HepG2 (cell line): ENCODE measurements around the gene CCL18. TPM values are rescaled to one million over a fixed set of nuclear protein-coding genes. Genes with fewer than 3 reads are reported as not detected.

ENCODE experiments used
- ATAC-seq: fragments of 200-7000 bp; cut with Tn5 transposase; 3 replicates; pipeline ENCODE4 v1.9.1; 2020; ENCODE audit warnings: mild to moderate bottlenecking, moderate library complexity
- BruUV-seq: library from RNA; stranded (reverse); fragments of 400-500 nt; replicated peaks from 2 replicates; lab custom pipeline; 2021; lab: Mats Ljungman, UMichigan
- CTCF ChIA-PET: fragments of 300-600 bp; formaldehyde crosslinking; extraction: SDS; loops from one replicate; lab custom pipeline; 2021; ENCODE audit warnings: low total read pairs, inconsistent platforms, low intra/inter-chr PET ratio; lab: Yijun Ruan, JAX
- POLR2A ChIA-PET: fragments of 350-600 bp; sonication (Branson Sonifier 250); formaldehyde crosslinking; loops from one replicate; lab custom pipeline; 2020; ENCODE audit warnings: antibody characterized with exemption, inconsistent platforms; lab: Yijun Ruan, JAX
- DNase-seq: peaks from one replicate; pipeline ENCODE4 v3.0.0-alpha.2; 2015; ENCODE audit warnings: low spot score
- FAIRE-seq: peaks from 3 replicates; lab custom pipeline; 2011; peaks lifted over from hg19 to GRCh38; lab: Jason Lieb, UNC
- H2AFZ ChIP-seq: one replicate; pipeline ENCODE4 v1.6.1; 2011; ENCODE audit warnings: low read length, inconsistent platforms
- H3K27ac ChIP-seq: fragments of 300-600 bp; 3 replicates; pipeline ENCODE4 v1.8.0; 2011; ENCODE audit warnings: mixed run types, mild to moderate bottlenecking, mixed read lengths, low read length, inconsistent platforms; ENCODE audit not compliant: insufficient read depth; ENCODE audit errors: extremely low read length
- H3K27me3 ChIP-seq, 2 experiments: fragments of 200-600 bp in 1 of 2; 2 replicates in 1 of 2; 3 replicates in 1 of 2; pipeline versions ENCODE4 v1.6.0 to v1.8.0; 2011; ENCODE audit warnings: low read length in 2 of 2, mild to moderate bottlenecking in 2 of 2, moderate library complexity in 2 of 2, inconsistent platforms in 1 of 2; ENCODE audit not compliant: insufficient read depth in 2 of 2, control insufficient read depth in 1 of 2
- H3K36me3 ChIP-seq, 2 experiments: fragments of 200-600 bp in 1 of 2; replicated peaks in 1 of 2; 2 replicates in 1 of 2; 3 replicates in 1 of 2; pipeline versions ENCODE4 v1.5.1 to v1.8.0; 2011; ENCODE audit warnings: low read length in 2 of 2, inconsistent platforms in 1 of 2; ENCODE audit not compliant: insufficient read depth in 2 of 2, control insufficient read depth in 1 of 2
- H3K4me1 ChIP-seq: 2 replicates; pipeline ENCODE4 v1.5.1; 2012; ENCODE audit warnings: low read length, inconsistent platforms; ENCODE audit not compliant: insufficient read depth
- H3K4me2 ChIP-seq: 2 replicates; pipeline ENCODE4 v1.6.0; 2011; ENCODE audit warnings: low read depth, low read length, inconsistent platforms
- H3K4me3 ChIP-seq, 3 experiments: fragments of 200-600 bp in 1 of 3; sonication (generic), shearing (Covaris generic) in 1 of 3; replicated peaks in 1 of 3; 2 replicates each; pipeline ENCODE4 v1.5.1; 2011 to 2016; ENCODE audit warnings: low read length in 3 of 3, inconsistent platforms in 2 of 3, low read depth in 2 of 3, mild to moderate bottlenecking in 2 of 3, control low read depth in 1 of 3, mixed read lengths in 1 of 3; ENCODE audit not compliant: insufficient read depth in 1 of 3
- H3K79me2 ChIP-seq: one replicate; pipeline ENCODE4 v1.6.1; 2011; ENCODE audit warnings: low read length, inconsistent platforms; ENCODE audit not compliant: insufficient read depth
- H3K9ac ChIP-seq: 2 replicates; pipeline ENCODE4 v1.6.0; 2011; ENCODE audit warnings: mild to moderate bottlenecking, low read depth, low read length, inconsistent platforms; ENCODE audit not compliant: insufficient read depth
- H3K9me3 ChIP-seq: 2 replicates; pipeline ENCODE4 v1.5.1; 2012; ENCODE audit warnings: mild to moderate bottlenecking, low read length
- H4K20me1 ChIP-seq: 2 replicates; pipeline ENCODE4 v1.6.0; 2011; ENCODE audit warnings: inconsistent platforms, mild to moderate bottlenecking, low read length, moderate library complexity; ENCODE audit not compliant: insufficient read depth
- CAMTA2 ChIP-seq: sonication (generic); formaldehyde crosslinking; IDR thresholded peaks from 2 replicates; pipeline ENCODE4 v1.4.0; 2020; ENCODE audit warnings: mild to moderate bottlenecking, missing genetic modification reagents, borderline replicate concordance
- CEBPB ChIP-seq: IDR thresholded peaks from 2 replicates; pipeline ENCODE4 v1.6.1; 2011; ENCODE audit warnings: low read depth, low read length, improper control_type of control experiment, borderline replicate concordance
- IKZF4 ChIP-seq: sonication (generic); formaldehyde crosslinking; IDR thresholded peaks from 2 replicates; pipeline ENCODE4 v1.5.1; 2020; ENCODE audit warnings: borderline replicate concordance, mild to moderate bottlenecking, low read depth, missing genetic modification reagents; ENCODE audit errors: not compliant biosample characterization
- ISL2 ChIP-seq: sonication (generic); formaldehyde crosslinking; IDR thresholded peaks from 2 replicates; pipeline ENCODE4 v1.5.0; 2020; ENCODE audit warnings: missing genetic modification reagents
- TCF7 ChIP-seq: sonication (generic); IDR thresholded peaks from 2 replicates; pipeline ENCODE4 v1.6.1; 2016; ENCODE audit warnings: antibody characterized with exemption, low read depth
- ZNF136 ChIP-seq: sonication (generic); formaldehyde crosslinking; IDR thresholded peaks from 2 replicates; pipeline ENCODE4 v1.8.1; 2022; ENCODE audit warnings: low read depth, mild to moderate bottlenecking, moderate library complexity, missing genetic modification reagents
- ZNF260 ChIP-seq: sonication (generic); formaldehyde crosslinking; IDR thresholded peaks from 2 replicates; pipeline ENCODE4 v1.4.0; 2020; ENCODE audit warnings: missing genetic modification reagents, low read depth, mild to moderate bottlenecking, borderline replicate concordance
- ZNF337 ChIP-seq: sonication (generic); formaldehyde crosslinking; IDR thresholded peaks from 2 replicates; pipeline ENCODE4 v1.5.1; 2020; ENCODE audit warnings: missing genetic modification reagents, low read depth, mild to moderate bottlenecking, borderline replicate concordance
- ZNF431 ChIP-seq: sonication (generic); formaldehyde crosslinking; IDR thresholded peaks from 2 replicates; pipeline ENCODE4 v1.9.0; 2022; ENCODE audit warnings: missing genetic modification reagents, low read depth, mild to moderate bottlenecking, borderline replicate concordance
- ZNF530 ChIP-seq: sonication (generic); formaldehyde crosslinking; IDR thresholded peaks from 2 replicates; pipeline ENCODE4 v1.5.0; 2020; ENCODE audit warnings: low read depth, mild to moderate bottlenecking, missing genetic modification reagents
- ZNF879 ChIP-seq: sonication (generic); formaldehyde crosslinking; IDR thresholded peaks from 2 replicates; pipeline ENCODE4 v1.8.1; 2023; ENCODE audit warnings: missing genetic modification reagents
- WGBS: methylation state at CpG from one replicate; pipeline ENCODE4 v1.1.6; 2017; ENCODE audit warnings: low lambda C conversion rate; 5-methylcytosine and 5-hydroxymethylcytosine counted together
- in situ Hi-C: cut with HindIII; loops from 2 replicates; pipeline ENCODE4 v1.10.0; 2017; ENCODE audit warnings: low pct_unique_long_range_greater_than_20kb; ENCODE audit not compliant: extremely low pct_ligation_motif_present
- intact Hi-C: fragments of 100-400 bp; cut with micrococcal nuclease; formaldehyde crosslinking; loops from one replicate; pipeline ENCODE4 v1.10.0; 2022; ENCODE audit not compliant: unreplicated experiment
- polyA plus RNA-seq, 8 experiments: library from polyadenylated mRNA; depleted of rRNA in 3 of 8; stranded (reverse) in 7 of 8; unstranded in 1 of 8; fragments of >200 nt; fragmentation: Illumina TruSeq in 4 of 8; extraction: Trizol in 4 of 8; gene quantifications; 2 replicates each; pipeline versions ENCODE4 v1.2.1 to v1.2.3, GENCODE V29; 2011 to 2016; ENCODE audit warnings: low read depth in 4 of 8, missing spikeins in 1 of 8, mixed read lengths in 1 of 8; ENCODE audit not compliant: insufficient read depth in 1 of 8
- total RNA-seq, 5 experiments: library from RNA; depleted of rRNA; stranded (reverse); fragments of >200 nt; fragmentation: Illumina TruSeq; extraction: Trizol; gene quantifications; 2 replicates each; pipeline ENCODE4 v1.2.3, GENCODE V29; 2016; ENCODE audit warnings: low read depth in 1 of 5
- TF ChIP-seq, protein P1 (sequence below): sonication (generic); formaldehyde crosslinking; IDR thresholded peaks from 2 replicates; pipeline ENCODE4 v1.9.0; 2021; ENCODE audit warnings: missing genetic modification reagents, borderline replicate concordance
- TF ChIP-seq, protein P2 (sequence below): sonication (generic); formaldehyde crosslinking; IDR thresholded peaks from 2 replicates; pipeline ENCODE4 v1.5.0; 2020; ENCODE audit warnings: missing genetic modification reagents
- TF ChIP-seq, protein P3 (sequence below): sonication (generic); formaldehyde crosslinking; IDR thresholded peaks from 2 replicates; pipeline ENCODE4 v1.5.0; 2020; ENCODE audit warnings: mild to moderate bottlenecking, low read depth, missing genetic modification reagents, borderline replicate concordance
- TF ChIP-seq, protein P4 (sequence below): sonication (generic); formaldehyde crosslinking; conservative IDR thresholded peaks from 2 replicates; pipeline ENCODE4 v1.8.0; 2022; ENCODE audit warnings: mild to moderate bottlenecking, moderate library complexity, missing genetic modification reagents

Gene CCL18
- total and polyA plus RNA-seq, 2 of the 13 experiments (the other 11 are each of a cell fraction or from before 2014, with no cell fraction given), result not detected

DNA sequence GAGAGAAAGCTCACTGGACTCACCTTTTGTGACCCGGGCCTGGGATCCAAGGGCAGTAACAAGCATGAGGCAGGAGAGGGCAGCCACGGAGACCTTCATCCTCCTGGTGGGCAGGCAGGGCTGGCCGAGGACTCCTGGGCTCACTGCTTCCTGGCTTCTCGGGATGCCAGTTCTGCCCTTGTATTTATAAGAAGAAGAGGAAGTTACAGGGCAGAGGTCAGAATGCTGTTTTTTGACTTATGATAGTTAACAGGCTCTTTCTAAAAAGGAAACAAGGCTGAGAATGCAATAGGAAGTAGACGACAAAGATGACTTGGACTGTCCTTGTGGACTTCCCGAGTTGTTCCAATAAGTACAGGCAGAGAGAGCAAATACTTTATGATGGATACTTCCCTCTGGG is 46.3 kb upstream of the CCL18 start, which contains the start of gene CCL23 (continued):
- TF ChIP-seq, protein P1, sequence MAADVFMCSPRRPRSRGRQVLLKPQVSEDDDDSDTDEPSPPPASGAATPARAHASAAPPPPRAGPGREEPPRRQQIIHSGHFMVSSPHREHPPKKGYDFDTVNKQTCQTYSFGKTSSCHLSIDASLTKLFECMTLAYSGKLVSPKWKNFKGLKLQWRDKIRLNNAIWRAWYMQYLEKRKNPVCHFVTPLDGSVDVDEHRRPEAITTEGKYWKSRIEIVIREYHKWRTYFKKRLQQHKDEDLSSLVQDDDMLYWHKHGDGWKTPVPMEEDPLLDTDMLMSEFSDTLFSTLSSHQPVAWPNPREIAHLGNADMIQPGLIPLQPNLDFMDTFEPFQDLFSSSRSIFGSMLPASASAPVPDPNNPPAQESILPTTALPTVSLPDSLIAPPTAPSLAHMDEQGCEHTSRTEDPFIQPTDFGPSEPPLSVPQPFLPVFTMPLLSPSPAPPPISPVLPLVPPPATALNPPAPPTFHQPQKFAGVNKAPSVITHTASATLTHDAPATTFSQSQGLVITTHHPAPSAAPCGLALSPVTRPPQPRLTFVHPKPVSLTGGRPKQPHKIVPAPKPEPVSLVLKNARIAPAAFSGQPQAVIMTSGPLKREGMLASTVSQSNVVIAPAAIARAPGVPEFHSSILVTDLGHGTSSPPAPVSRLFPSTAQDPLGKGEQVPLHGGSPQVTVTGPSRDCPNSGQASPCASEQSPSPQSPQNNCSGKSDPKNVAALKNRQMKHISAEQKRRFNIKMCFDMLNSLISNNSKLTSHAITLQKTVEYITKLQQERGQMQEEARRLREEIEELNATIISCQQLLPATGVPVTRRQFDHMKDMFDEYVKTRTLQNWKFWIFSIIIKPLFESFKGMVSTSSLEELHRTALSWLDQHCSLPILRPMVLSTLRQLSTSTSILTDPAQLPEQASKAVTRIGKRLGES (CRISPR knock-in tag), result no peak
- TF ChIP-seq CAMTA2 (CRISPR knock-in tag) (no peak), ZNF136 (no peak), IKZF4 (CRISPR knock-in tag) (no peak), ISL2 (no peak), ZNF879 (CRISPR knock-in tag) (no peak), ZNF260 (CRISPR knock-in tag) (no peak), ZNF530 (CRISPR knock-in tag) (no peak)
- TF ChIP-seq, protein P2, sequence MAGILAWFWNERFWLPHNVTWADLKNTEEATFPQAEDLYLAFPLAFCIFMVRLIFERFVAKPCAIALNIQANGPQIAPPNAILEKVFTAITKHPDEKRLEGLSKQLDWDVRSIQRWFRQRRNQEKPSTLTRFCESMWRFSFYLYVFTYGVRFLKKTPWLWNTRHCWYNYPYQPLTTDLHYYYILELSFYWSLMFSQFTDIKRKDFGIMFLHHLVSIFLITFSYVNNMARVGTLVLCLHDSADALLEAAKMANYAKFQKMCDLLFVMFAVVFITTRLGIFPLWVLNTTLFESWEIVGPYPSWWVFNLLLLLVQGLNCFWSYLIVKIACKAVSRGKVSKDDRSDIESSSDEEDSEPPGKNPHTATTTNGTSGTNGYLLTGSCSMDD (CRISPR knock-in tag), result no peak

DNA sequence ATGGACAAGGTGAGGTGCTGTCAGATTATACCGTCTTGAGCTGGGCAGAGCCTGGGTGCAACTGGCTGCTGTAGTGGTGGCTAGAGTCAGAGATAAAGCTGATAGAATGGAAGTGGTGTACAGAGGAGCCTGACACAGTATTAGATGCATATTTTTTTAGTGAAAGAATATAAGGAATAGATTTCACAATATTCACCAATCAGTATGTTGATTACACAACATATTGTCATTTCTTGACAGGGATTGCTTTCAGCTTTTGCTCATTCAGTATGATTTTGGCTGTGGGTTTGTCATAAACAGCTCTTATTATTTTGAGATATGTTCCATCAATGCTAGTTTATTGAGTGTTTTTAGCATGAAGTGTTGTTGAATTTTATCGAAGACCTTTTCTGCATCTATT is 44.6 kb upstream of the CCL18 start:
- Histone ChIP-seq H3K27me3 (no peaks in the 10 kb centered on the region; a peak in 1 of 5 replicates), H4K20me1 (no peaks in the 10 kb centered on the region), H3K4me1 (peaks cover 8% of the 10 kb centered on the region; the same call in 1 of the 2 replicates), H3K79me2 (no peaks in the 10 kb centered on the region), H2AFZ (no peak overlapping the region), H3K36me3 (no peaks in the 10 kb centered on the region), H3K9me3 (no peaks in the 10 kb centered on the region), H3K9ac (no peak overlapping the region), H3K4me3 (no peak overlapping the region), H3K4me2 (no peak overlapping the region), H3K27ac (no peak overlapping the region)
- BruUV-seq, result no TSS peak
- ATAC-seq, result no peak
- no peak for DNase-seq
- POLR2A ChIA-PET, result interaction anchor here (0.5 kb wide), 1 partner anchor 13 kb away, joined by 3 read pairs; no protein-coding TSS in a partner anchor
- TF ChIP-seq ZNF431 (no peak), CEBPB (peak; percentile 72), ZNF337 (CRISPR knock-in tag) (no peak), TCF7 (no peak)
- TF ChIP-seq, protein P3, sequence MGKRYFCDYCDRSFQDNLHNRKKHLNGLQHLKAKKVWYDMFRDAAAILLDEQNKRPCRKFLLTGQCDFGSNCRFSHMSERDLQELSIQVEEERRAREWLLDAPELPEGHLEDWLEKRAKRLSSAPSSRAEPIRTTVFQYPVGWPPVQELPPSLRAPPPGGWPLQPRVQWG (CRISPR knock-in tag), result no peak
- TF ChIP-seq, protein P4, sequence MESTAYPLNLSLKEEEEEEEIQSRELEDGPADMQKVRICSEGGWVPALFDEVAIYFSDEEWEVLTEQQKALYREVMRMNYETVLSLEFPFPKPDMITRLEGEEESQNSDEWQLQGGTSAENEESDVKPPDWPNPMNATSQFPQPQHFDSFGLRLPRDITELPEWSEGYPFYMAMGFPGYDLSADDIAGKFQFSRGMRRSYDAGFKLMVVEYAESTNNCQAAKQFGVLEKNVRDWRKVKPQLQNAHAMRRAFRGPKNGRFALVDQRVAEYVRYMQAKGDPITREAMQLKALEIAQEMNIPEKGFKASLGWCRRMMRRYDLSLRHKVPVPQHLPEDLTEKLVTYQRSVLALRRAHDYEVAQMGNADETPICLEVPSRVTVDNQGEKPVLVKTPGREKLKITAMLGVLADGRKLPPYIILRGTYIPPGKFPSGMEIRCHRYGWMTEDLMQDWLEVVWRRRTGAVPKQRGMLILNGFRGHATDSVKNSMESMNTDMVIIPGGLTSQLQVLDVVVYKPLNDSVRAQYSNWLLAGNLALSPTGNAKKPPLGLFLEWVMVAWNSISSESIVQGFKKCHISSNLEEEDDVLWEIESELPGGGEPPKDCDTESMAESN (CRISPR knock-in tag), result no peak
- intact Hi-C loops, result no loop called here
- CTCF ChIA-PET, result no interaction called here
- no peak for FAIRE-seq
- 35% methylated on average over 2 of the region's 2 CpGs for WGBS
- in situ Hi-C loops, result no loop called here
